Measurements from ENCODE around the gene DNMT3L.

The DNMT3L gene

GRCh38 chr21:44263768-44264167 lies 2.1 kb upstream of the DNMT3L start:
- DNase-seq (ENCODE audit: low read depth): no peak
- TF ChIP-seq CTCF (conservative IDR thresholded peaks at IDR 0.05; ENCODE audit: low read depth, low read length): no peak
- no peak overlapping the region for H3K4me3 ChIP-seq (ENCODE audit: low read depth, low read length)

- DNase-seq (ENCODE audit: low read depth): no peak
- no peak overlapping the region for H3K4me3 ChIP-seq (ENCODE audit: low read depth, low read length)
- no peak for TF ChIP-seq CTCF (conservative IDR thresholded peaks at IDR 0.05; ENCODE audit: low read depth, low read length)
These were observed 1.6 kb upstream of the DNMT3L start for GRCh38 chr21:44263221-44263760.

GRCh38 chr21:44262338-44263056 lies 800 bp upstream of the DNMT3L start:
- no peak for TF ChIP-seq CTCF (conservative IDR thresholded peaks at IDR 0.05; ENCODE audit: low read depth, low read length)
- no peak for DNase-seq (ENCODE audit: low read depth)
- no peak overlapping the region for H3K4me3 ChIP-seq (ENCODE audit: low read depth, low read length)

- H3K4me3 ChIP-seq (ENCODE audit: low read depth, low read length): no peak overlapping the region
- no peak for TF ChIP-seq CTCF (conservative IDR thresholded peaks at IDR 0.05; ENCODE audit: low read depth, low read length)
- no peak for DNase-seq (ENCODE audit: low read depth)
These were observed 686 bp downstream of the DNMT3L start for GRCh38 chr21:44260791-44261631.

- DNase-seq (ENCODE audit: low read depth): no peak
- TF ChIP-seq CTCF (conservative IDR thresholded peaks at IDR 0.05; ENCODE audit: low read depth, low read length): no peak
- H3K4me3 ChIP-seq (ENCODE audit: low read depth, low read length): no peak overlapping the region
These were observed 1.6 kb downstream of the DNMT3L start for GRCh38 chr21:44260066-44260465.

- TF ChIP-seq CTCF (conservative IDR thresholded peaks at IDR 0.05; ENCODE audit: low read depth, low read length): no peak
- DNase-seq (ENCODE audit: low read depth): no peak
- no peak overlapping the region for H3K4me3 ChIP-seq (ENCODE audit: low read depth, low read length)
These were observed 2.5 kb downstream of the DNMT3L start for GRCh38 chr21:44259082-44259705.
